ENCODE measurements around the gene CHCHD5. TPM values are rescaled to one million over a fixed set of nuclear protein-coding genes. Genes with fewer than 3 reads are reported as not detected.

The CHCHD5 gene
- total and polyA plus RNA-seq, 4 donors, result 5.0 to 59.9 (median 21.2) TPM

DNA sequence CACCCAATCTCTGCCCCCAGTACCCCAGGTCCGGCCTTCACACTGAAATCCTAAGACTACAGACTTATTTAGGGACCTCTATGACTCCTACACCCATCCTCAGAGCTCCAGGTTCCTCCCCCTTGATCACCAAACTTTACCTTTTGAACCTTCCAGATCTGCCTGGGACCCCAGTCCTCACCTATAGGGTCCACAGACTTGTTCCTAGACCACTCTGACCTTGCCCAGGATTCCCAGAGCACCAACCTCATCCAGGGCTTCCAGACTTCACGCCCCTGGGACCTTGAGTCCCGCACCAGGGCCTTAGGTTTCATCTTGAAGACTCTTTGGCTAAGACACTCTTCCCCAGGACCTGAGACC is 462 bp downstream of the CHCHD5 start:
- peak overlapping the region; percentile 66 to 98 (median 90) for H3K4me3 ChIP-seq (ENCODE audit: low read depth in 1 of 3, low read length in 3 of 3)
- no peak for DNase-seq (ENCODE audit: low spot score)
- H3K27me3 ChIP-seq (ENCODE audit: control insufficient read depth in 4 of 4, insufficient read depth in 4 of 4, low read length in 3 of 4), result no peaks in the 10 kb centered on the region
- peak in 1 of 2 donors; percentile 21 for TF ChIP-seq JUND (IDR thresholded peaks at IDR 0.05)
- TF ChIP-seq HNF4A (conservative IDR thresholded peaks at IDR 0.05), result peak; percentile 73 to 91
- TF ChIP-seq SP1 (IDR thresholded peaks at IDR 0.05), result no peak
- peak overlapping the region; percentile 87 to 89 for H3K9ac ChIP-seq (ENCODE audit: low read depth in 1 of 2, low read length in 2 of 2)
- peaks cover 0 to 5% (median 0%) of the 10 kb centered on the region in 4 donors for H3K36me3 ChIP-seq (ENCODE audit: control insufficient read depth in 4 of 4, insufficient read depth in 3 of 4, low read depth in 1 of 4, low read length in 3 of 4)
- WGBS, result 66% methylated on average over 3 of the region's 3 CpGs
- peak overlapping the region; percentile 94 to 95 for H3K27ac ChIP-seq (ENCODE audit: low read depth in 1 of 2, low read length in 2 of 2)
- H3K9me3 ChIP-seq (ENCODE audit: control insufficient read depth in 4 of 4, low read length in 3 of 4), result no peaks in the 10 kb centered on the region
- H3K4me1 ChIP-seq (ENCODE audit: control insufficient read depth in 4 of 4, insufficient read depth in 4 of 4, low read length in 3 of 4), result peaks cover 5 to 31% (median 18%) of the 10 kb centered on the region in 4 donors

DNA sequence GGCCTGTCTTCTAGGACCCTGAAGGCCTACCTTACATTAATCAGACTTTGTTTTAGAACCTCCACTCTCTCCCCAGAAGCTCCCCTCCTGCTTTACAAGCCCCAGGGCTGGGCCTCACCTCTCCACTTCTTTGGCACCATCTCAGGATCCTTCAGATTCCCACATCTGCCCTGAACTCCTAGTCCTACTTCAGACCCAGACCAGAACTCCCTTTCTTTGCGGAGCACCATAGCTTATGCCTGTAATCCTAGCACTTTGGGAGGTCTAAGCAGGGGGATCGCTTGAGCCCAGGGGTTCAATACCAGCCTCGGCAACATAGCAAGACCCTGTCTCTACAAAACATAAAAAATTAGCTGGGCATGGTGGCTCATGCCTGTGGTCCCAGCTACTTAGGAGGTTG is 991 bp downstream of the CHCHD5 start:
- Histone ChIP-seq H3K27ac (ENCODE audit: low read depth in 1 of 2, low read length in 2 of 2) (no peak overlapping the region), H3K9me3 (ENCODE audit: control insufficient read depth in 4 of 4, low read length in 3 of 4) (no peaks in the 10 kb centered on the region), H3K9ac (ENCODE audit: low read depth in 1 of 2, low read length in 2 of 2) (peak overlapping the region in 1 of 2 donors; percentile 87), H3K27me3 (ENCODE audit: control insufficient read depth in 4 of 4, insufficient read depth in 4 of 4, low read length in 3 of 4) (no peaks in the 10 kb centered on the region), H3K36me3 (ENCODE audit: control insufficient read depth in 4 of 4, insufficient read depth in 3 of 4, low read depth in 1 of 4, low read length in 3 of 4) (peaks cover 0 to 5% (median 0%) of the 10 kb centered on the region in 4 donors), H3K4me3 (ENCODE audit: low read depth in 1 of 3, low read length in 3 of 3) (peak overlapping the region in 2 of 3 donors; percentile 66 to 98), H3K4me1 (ENCODE audit: control insufficient read depth in 4 of 4, insufficient read depth in 4 of 4, low read length in 3 of 4) (peaks cover 5 to 31% (median 18%) of the 10 kb centered on the region in 4 donors)
- TF ChIP-seq, protein P1, sequence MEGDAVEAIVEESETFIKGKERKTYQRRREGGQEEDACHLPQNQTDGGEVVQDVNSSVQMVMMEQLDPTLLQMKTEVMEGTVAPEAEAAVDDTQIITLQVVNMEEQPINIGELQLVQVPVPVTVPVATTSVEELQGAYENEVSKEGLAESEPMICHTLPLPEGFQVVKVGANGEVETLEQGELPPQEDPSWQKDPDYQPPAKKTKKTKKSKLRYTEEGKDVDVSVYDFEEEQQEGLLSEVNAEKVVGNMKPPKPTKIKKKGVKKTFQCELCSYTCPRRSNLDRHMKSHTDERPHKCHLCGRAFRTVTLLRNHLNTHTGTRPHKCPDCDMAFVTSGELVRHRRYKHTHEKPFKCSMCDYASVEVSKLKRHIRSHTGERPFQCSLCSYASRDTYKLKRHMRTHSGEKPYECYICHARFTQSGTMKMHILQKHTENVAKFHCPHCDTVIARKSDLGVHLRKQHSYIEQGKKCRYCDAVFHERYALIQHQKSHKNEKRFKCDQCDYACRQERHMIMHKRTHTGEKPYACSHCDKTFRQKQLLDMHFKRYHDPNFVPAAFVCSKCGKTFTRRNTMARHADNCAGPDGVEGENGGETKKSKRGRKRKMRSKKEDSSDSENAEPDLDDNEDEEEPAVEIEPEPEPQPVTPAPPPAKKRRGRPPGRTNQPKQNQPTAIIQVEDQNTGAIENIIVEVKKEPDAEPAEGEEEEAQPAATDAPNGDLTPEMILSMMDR (IDR thresholded peaks at IDR 0.05; ENCODE audit: low read depth, low read length, missing input control), result no peak
- TF ChIP-seq RXRA (IDR thresholded peaks at IDR 0.05) (no peak), RAD21 (IDR thresholded peaks at IDR 0.05) (no peak)
- no peak for DNase-seq (ENCODE audit: low spot score)
- WGBS, result 99% methylated on average over 3 of the region's 3 CpGs

DNA sequence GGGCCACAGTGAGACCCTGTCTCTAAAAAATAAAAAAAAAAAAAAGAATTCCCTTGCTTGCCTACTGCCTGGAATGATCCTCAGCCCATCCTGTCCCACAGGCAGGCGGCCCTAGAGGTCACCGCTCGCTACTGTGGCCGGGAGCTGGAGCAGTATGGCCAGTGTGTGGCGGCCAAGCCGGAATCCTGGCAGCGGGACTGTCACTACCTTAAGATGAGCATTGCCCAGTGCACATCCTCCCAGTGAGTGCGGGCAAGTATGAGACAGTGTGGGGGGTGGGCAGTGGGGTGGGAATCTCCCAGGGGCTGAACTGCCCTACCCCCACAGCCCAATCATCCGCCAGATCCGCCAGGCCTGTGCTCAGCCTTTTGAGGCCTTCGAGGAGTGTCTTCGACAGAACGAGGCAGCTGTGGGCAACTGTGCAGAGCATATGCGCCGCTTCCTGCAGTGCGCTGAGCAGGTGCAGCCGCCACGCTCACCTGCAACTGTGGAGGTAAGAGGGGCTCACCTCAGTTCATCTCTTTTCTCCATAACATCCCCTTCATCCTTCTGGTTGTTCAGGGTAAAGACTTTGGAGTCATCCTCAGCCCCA is 1.6 kb downstream of the CHCHD5 start:
- Histone ChIP-seq H3K9ac (ENCODE audit: low read depth in 1 of 2, low read length in 2 of 2) (no peak overlapping the region), H3K4me3 (ENCODE audit: low read depth in 1 of 3, low read length in 3 of 3) (no peak overlapping the region), H3K27ac (ENCODE audit: low read depth in 1 of 2, low read length in 2 of 2) (no peak overlapping the region), H3K4me1 (ENCODE audit: control insufficient read depth in 4 of 4, insufficient read depth in 4 of 4, low read length in 3 of 4) (peaks cover 5 to 31% (median 18%) of the 10 kb centered on the region in 4 donors), H3K9me3 (ENCODE audit: control insufficient read depth in 4 of 4, low read length in 3 of 4) (no peaks in the 10 kb centered on the region), H3K36me3 (ENCODE audit: control insufficient read depth in 4 of 4, insufficient read depth in 3 of 4, low read depth in 1 of 4, low read length in 3 of 4) (peaks cover 0 to 5% (median 0%) of the 10 kb centered on the region in 4 donors), H3K27me3 (ENCODE audit: control insufficient read depth in 4 of 4, insufficient read depth in 4 of 4, low read length in 3 of 4) (no peaks in the 10 kb centered on the region)
- 97% methylated on average over 18 of the region's 18 CpGs for WGBS
- no peak for DNase-seq (ENCODE audit: low spot score)
- TF ChIP-seq GABPA (IDR thresholded peaks at IDR 0.05 in 1 of 2, conservative IDR thresholded peaks at IDR 0.05 in 1 of 2) (no peak), RAD21 (IDR thresholded peaks at IDR 0.05) (no peak), HNF4A (conservative IDR thresholded peaks at IDR 0.05) (no peak), FOXA2 (IDR thresholded peaks at IDR 0.05) (no peak), RXRA (IDR thresholded peaks at IDR 0.05) (no peak), EGR1 (IDR thresholded peaks at IDR 0.05; ENCODE audit: low read depth in 2 of 2) (no peak), FOXA1 (IDR thresholded peaks at IDR 0.05) (no peak), HNF4G (IDR thresholded peaks at IDR 0.05) (no peak), NR2F2 (IDR thresholded peaks at IDR 0.05) (no peak), JUND (IDR thresholded peaks at IDR 0.05) (no peak), SP1 (IDR thresholded peaks at IDR 0.05) (no peak), YY1 (IDR thresholded peaks at IDR 0.05) (no peak)
- TF ChIP-seq, protein P2, sequence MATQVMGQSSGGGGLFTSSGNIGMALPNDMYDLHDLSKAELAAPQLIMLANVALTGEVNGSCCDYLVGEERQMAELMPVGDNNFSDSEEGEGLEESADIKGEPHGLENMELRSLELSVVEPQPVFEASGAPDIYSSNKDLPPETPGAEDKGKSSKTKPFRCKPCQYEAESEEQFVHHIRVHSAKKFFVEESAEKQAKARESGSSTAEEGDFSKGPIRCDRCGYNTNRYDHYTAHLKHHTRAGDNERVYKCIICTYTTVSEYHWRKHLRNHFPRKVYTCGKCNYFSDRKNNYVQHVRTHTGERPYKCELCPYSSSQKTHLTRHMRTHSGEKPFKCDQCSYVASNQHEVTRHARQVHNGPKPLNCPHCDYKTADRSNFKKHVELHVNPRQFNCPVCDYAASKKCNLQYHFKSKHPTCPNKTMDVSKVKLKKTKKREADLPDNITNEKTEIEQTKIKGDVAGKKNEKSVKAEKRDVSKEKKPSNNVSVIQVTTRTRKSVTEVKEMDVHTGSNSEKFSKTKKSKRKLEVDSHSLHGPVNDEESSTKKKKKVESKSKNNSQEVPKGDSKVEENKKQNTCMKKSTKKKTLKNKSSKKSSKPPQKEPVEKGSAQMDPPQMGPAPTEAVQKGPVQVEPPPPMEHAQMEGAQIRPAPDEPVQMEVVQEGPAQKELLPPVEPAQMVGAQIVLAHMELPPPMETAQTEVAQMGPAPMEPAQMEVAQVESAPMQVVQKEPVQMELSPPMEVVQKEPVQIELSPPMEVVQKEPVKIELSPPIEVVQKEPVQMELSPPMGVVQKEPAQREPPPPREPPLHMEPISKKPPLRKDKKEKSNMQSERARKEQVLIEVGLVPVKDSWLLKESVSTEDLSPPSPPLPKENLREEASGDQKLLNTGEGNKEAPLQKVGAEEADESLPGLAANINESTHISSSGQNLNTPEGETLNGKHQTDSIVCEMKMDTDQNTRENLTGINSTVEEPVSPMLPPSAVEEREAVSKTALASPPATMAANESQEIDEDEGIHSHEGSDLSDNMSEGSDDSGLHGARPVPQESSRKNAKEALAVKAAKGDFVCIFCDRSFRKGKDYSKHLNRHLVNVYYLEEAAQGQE (IDR thresholded peaks at IDR 0.05), result no peak
- TF ChIP-seq, protein P1 (IDR thresholded peaks at IDR 0.05; ENCODE audit: low read depth, low read length, missing input control), result no peak
- TF ChIP-seq, protein P3, sequence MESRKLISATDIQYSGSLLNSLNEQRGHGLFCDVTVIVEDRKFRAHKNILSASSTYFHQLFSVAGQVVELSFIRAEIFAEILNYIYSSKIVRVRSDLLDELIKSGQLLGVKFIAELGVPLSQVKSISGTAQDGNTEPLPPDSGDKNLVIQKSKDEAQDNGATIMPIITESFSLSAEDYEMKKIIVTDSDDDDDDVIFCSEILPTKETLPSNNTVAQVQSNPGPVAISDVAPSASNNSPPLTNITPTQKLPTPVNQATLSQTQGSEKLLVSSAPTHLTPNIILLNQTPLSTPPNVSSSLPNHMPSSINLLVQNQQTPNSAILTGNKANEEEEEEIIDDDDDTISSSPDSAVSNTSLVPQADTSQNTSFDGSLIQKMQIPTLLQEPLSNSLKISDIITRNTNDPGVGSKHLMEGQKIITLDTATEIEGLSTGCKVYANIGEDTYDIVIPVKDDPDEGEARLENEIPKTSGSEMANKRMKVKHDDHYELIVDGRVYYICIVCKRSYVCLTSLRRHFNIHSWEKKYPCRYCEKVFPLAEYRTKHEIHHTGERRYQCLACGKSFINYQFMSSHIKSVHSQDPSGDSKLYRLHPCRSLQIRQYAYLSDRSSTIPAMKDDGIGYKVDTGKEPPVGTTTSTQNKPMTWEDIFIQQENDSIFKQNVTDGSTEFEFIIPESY (IDR thresholded peaks at IDR 0.05), result no peak
- TF ChIP-seq, protein P4, sequence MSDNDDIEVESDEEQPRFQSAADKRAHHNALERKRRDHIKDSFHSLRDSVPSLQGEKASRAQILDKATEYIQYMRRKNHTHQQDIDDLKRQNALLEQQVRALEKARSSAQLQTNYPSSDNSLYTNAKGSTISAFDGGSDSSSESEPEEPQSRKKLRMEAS (IDR thresholded peaks at IDR 0.05), result no peak
- TF ChIP-seq, protein P5, sequence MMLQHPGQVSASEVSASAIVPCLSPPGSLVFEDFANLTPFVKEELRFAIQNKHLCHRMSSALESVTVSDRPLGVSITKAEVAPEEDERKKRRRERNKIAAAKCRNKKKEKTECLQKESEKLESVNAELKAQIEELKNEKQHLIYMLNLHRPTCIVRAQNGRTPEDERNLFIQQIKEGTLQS (IDR thresholded peaks at IDR 0.05), result no peak
